ENCODE results near the gene FBXL15.

Gene FBXL15

DNA sequence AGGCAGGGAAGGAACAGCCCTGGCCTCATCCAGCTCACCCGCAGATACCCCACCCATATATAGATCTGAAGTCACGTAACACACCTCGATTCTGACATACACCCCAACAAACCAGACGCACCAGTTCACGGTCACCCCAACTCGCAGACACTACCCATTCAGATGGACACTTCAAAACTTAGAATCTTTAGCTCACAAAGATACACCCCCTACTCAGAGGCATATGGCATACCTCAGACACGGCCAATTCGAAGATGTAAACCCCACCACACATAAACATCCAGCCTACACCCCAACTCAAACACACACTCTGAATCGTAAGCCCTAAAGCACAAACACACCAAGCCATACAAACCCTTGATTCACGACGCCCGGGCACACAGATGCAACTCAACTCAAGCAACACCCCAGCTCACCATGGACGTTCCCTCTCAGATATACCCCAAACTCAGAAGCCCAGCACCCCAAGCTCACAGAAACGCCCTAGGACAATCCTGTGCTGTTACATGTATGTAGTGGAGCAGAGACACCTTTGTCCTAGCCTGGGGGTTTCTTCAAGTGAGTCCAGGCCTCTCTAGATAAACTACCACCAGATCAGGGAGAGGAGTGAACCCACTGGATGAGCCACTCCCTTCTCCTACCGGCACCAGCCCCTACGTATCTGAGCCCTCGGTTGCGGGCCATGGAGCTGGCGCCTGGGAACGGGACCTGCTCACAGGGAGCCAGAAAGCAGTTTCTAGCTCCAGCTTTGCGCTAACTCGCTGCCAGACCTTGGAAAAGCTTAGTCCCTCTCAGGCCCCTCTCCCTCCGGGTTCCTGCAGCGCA, 10.8 kb upstream of the FBXL15 start:
- DNase-seq, result peak in 1 of 56 donors; percentile 59

DNA sequence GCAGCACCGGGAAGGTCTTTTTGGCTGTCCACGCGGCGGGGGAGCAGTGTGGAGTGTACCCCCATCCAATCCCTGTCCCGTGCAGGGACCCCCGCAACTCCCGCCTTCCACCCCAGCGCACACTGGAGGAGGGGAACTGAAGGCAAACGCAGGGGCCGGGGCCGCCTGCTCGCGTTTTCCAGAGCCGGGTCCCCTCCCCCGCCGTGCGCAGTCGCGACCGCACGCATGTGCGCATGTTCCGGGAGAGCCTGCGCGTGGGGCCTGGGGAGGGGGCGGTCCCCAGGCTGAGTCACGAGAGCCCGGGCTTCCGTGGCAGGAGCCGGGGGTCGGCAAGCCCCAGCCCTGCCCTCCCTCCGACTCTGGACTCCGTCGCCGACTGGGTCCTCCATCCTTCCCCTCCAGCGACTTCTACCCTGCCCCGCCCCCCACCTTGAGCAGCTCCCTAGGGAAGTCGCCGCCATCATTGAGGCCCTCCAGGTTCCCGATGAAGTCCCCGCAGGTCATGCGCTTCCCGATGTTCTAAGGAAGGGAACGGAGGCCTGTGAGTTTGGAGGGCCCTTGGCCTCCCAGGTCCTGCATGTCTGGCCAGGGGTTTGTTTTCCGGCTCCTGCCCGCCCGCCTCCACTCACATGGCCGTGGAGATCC, 10.1 kb upstream of the FBXL15 start:
- peak in 39 of 56 donors; percentile 8 to 83 (median 54) for DNase-seq

DNA sequence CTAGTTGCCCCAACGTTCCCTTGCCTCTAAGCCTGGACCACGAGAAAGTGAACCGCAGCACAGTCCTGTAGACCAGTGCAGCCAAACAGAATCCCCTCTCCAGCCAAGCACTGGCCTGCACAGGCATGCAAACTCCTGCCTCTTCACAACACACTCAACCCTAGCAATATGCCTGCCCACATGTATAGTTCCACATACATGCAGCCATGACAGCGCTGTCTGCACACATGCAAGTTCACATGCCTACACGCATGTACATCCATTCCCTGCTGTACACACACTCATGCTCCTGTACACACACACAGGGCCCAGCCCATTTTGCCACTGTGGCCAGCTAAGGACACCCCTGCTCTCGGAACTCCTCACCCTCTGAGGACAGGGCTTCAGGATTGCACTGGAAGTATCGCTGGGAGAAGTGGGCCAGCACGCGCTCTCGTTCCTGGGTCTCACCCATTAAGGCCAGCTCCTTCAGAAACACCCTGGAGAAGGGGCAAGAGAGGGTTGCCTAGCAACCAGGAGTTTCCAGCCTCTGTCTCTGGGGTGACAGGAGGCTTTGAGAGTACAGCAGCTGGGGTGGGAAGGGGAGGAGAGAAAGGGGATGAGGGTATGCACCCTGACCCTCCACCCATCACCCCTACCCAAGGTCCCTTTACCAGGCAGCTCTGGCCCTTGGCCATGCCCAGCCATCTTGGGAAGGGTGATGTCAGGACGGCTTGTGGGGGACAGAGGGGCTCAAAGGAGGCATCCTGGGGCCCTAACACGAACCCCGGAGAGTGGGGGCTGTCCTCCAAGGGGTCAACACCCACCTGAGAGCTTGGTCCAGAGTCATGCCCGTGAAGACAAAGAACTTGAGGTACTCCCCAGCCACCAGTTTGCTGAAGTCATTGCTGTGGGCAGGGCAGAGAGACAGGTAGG, 9.0 kb upstream of the FBXL15 start:
- DNase-seq, result no peak

DNA sequence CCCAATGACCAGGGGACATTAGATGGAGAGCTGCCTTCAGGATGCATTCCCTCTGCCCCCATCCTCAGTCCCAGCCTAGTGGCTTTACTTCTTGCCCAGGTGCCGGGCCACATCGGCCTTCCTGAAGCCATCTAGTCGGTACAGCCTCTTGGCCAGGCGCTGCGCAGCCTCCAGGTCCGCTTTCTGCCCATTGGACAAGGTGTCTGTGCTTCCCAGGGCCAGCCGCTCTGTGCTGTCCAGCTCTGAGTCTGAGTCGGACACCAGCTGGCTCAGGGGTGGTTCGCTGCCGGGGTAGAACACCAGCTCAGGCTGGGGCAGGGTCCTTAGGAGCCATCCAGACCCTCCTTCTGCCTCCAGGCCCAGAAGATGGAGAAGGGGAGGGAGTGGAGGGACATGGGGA, 8.3 kb upstream of the FBXL15 start:
- DNase-seq, result no peak

DNA sequence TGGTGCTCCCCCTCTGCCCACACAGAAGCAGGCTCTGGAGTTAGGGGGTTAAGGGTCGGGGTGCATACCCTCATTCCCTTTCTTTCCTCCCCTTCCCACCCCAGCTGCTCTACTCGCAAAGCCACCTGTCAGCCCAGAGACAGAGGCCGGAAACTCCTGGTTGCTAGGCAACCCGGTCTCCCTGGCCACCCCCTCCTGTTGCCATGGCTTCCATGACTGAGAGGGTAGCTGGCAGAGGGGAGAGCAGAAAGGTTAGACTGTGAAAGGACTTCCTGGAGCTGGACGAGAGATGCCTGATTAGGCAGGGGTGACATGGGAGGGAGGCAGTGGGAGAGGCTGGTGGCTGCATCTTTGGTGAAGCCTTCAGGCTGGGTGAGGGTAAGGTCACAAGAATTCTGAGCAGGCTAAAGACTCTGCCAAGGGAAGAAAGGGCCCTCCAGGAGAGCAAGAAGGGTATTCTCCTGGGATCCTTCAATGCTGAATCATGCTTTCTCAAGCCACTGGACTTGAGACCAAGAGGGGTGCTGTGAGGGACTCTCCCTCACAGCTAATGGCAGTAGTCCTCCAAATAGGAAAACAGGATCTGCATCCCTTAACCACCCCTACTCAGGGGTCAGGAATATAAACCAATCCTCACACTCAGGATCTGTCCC, 7.5 kb upstream of the FBXL15 start:
- peak in 29 of 56 donors; percentile 12 to 72 (median 37) for DNase-seq

DNA sequence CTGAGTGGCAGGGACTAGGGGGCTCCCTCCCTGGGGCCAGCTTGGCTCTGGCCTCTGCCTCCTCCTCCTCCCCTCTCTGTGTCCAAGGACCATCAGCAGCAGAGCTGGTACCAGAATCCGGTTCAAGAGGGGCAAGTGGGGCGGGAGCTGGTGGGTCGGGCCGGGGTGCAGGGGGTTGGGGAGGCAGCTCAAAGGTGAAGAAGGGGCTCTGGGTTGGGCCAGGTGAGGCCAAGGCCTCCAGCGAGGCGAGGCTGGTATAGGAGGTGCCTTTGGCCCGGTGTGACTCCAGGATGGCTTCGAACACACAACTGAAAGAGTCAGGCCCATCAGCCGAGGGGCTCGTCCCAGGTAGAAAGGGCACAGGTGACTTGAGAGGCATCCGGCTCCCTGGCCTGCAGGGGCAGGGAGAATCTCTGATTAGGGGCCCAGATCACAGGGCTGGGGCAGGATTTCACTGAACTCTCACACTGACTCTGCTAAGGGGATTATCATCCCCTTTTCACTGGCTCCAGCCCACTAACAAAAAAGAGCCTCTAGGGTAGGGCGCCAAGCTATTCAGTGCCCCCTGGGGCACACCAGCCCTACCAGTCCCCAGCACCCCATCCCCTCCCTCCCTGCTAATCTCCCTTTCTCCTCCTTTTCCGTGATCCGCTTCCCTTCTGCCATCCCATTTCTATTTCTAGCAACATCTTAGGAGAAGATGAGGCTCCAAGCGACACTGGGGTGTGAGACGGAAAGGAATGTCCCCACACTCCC, 6.7 kb upstream of the FBXL15 start:
- no peak for DNase-seq

DNA sequence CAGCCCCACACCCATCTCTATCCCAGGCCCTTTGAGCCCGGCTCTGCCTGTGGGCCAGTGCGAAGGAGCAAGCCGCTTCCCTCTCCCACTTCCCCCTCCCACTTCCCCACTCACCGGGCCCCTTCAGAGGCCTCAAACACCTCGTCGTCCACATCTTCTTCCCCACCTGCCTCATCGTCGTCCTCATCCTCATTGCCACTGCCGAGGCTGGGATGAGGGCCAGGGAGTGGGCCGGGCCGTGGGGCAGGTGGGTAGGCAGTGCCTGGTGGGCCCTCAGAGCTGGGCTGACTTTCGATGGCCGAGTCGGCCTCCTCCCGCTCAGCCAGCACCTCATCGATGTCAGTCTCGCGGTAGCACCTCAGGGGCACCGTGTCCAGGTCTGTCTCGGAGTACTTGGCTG, 5.9 kb upstream of the FBXL15 start:
- no peak for DNase-seq

DNA sequence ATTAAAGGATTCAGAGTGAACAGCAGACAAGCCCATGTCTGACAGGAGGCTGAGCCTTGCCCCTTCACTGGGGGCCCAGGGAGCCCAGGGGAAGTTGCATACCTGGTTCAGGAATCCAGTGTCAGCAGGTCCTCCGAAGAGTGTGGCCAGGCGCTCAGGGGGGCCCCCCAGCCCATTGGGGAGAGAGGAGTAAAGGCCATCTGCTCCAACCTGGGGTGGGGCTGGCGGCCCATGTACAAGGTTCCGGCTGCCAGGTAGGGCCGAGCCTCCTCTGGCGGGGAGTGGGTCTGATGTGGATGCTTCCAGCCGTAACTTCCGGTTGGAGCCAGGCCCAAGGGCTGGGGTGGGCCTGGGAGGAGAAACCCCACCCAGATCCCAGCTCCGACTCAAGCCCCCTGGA, 4.4 kb upstream of the FBXL15 start:
- no peak for DNase-seq

DNA sequence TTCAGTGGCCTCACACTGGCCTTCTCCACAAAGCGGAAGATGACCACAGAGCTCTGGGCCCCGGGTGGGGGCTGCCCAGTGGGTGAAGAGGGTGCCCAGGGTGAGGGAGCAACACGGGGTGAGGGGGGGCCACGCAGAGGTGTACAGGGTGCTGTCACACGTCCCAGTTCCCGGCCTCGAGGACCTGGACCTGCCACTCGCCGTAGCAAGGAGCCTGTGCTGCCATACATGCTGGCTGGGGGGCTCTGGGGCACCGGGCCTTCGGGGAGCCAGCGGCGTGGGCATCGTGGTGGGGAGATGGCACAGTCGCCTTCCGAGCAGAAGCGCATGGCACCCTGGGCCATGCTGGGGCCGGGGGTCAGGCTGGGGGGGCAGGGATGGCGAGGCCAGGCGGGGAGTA, 3.9 kb upstream of the FBXL15 start:
- no peak for DNase-seq

DNA sequence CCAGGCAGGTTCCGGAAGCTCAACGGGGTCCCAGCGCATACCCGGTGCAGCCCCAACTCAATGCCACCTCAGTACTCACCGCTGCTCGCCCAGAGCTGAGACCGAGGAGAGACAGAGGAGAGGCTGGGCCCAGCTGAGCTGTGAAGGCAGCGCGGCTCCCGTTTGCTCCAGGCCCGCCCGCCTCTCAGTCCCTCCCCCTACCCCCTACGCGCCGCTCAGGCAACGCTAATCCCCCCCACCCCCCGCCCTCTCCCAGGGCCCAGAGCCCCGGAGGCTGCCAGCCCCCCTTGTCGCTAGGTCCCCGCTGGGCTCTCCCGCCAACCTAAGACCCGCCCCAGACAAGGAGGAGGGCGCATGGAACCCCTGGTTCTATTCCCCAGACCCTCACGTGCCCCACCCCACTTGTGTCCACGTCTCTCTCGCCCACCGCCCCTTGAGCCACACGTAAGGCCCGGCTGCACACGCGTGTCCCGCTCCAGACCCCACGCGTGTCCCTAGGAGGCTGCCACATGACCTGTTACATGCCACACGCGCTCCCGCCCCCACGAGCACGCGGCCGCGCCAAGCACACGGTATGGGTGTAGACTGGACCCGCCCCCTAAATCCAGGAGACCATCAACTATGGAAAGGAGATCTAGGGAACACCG, 1.9 kb upstream of the FBXL15 start, which contains the start of gene PSD:
PSD (minus strand) TSS at position 164 of the 647 bp plus-strand sequence. CDS start 1,747 bp downstream, outside the sequence.
- DNase-seq, result peak in 24 of 56 donors; percentile 11 to 66 (median 37)

DNA sequence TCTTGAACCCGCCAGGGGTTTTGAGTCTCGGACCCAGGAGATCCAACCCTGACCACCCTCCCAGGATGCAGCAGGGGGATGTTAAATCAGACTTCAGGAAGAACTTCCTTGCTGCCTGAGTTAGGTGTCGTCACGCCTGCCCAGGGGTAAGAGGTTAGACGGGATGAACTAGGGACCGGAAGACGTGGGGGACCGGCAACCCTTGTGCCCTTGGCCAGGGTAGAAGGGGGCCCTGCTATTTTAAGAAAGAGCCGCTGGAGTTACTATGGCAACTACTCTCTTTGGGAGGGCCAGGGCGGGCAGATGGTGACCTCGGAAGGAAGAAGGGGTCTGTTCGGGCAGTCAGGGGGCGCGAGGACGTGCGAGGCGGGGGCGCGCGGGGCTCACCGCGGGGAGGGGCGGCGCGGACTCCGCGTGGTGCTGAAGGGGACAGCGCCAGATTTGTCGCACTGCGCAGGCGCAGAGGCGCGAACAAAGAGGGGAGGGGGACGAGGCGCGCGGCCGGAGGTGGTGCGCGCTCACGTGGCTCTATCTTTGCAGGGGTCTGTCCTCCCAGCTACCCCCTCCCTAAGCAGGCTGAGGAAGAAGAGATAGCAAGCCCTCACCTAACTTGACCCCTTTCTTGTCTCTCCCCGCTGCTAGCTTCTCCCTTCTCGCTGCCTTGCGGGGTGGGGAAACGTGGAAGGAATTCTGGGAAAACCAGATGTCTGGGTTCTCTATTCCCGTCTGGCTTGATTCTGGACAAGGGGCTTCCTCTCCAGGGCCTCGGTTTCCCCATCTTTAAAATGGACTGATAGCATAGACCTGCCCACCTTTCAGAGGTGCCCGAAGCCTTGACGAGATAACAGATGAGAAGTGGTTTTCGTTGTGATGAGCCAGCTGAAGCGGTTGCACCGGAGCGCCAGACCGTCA, 1.1 kb upstream of the FBXL15 start:
- DNase-seq, result peak in 50 of 56 donors; percentile 19 to 85 (median 62)

DNA sequence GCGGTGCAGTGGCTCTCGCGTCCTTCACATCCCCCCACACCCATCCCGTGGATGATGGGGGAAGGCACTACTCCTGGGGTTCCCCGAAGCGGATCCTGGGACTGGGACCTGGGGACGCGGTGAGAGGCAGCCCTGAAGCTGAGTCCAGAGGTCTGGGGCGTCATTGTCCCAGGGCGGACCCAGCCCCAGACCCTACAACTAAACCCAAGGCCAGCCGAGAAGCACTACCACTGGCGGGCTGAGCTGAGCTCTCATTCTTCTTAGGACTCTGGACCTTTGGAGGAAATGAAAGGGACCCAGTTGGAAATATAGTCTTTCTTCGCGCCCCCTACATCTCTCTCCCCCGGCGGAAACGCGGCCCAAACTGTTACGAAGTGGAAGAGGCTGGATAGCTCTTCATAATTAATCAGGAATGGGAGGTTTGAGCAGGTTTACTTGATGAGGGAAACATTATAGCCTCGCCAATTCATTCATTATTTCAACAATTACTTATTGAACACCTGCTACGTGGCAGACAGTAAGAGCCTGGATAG, 389 bp upstream of the FBXL15 start:
- DNase-seq, result no peak

DNA sequence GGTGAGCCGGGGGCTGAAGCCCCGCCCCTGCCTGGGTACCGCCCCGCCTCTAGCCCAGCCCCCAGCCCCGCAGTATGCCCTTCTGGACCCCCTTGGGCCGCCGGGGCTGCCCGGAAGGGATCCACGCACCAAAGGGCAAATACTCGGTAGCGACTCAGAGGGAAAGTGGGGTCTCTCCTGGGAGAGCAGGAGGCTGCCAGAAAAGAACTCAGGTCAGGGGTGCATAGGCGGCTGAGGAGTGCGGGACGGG, 796 bp downstream of the FBXL15 start:
- DNase-seq, result peak in 2 of 56 donors; percentile 52 to 57

DNA sequence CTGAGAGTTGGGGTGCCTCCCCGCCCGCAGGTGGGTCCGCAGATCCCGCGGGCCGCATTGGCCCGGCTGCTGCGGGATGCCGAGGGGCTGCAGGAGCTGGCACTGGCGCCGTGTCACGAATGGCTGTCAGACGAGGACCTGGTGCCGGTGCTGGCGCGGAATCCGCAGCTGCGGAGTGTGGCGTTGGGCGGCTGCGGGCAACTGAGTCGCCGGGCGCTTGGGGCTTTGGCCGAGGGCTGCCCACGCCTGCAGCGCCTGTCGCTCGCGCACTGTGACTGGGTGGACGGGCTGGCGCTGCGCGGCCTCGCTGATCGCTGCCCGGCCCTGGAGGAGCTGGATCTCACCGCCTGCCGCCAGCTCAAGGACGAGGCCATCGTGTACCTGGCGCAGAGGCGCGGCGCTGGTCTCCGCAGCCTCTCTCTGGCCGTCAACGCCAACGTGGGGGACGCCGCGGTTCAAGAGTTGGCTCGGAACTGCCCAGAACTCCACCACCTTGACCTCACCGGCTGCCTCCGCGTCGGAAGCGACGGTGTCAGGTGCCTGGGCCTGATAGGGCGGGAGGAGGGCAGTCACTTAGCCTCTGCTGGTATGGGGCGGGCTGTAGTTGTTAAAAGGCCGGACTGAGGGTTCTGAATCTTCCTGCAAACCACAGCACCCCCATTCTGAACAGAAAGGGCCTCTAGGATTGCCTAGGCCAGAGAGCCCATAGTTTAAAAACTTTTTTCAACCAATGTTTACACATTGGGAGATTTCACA, 1.3 kb downstream of the FBXL15 start:
- DNase-seq, result peak in 3 of 56 donors; percentile 32 to 45 (median 35)

DNA sequence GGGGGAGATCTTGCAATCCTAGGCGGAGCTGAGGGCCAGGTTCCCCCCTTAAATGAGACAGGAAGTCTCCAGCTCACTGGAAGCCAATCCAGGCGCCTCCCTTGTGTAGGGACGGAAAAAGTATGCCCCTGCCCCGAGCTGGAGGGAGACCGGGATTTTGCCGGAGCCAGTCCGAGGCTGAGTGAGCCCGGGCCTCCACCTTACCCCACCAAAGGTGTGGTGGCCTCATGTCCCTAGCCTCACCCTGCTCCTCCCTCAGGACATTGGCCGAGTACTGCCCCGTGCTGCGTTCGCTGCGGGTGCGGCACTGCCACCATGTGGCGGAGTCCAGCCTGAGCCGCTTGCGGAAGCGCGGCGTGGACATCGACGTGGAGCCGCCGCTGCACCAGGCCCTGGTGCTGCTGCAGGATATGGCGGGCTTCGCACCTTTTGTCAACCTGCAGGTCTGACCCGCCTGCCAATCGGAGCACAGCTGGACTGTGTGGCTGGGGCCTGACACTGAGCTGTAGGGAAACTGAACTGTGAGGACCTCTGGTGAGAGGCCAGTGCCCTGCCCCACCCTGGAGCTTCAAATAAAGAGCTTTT, 2.0 kb downstream of the FBXL15 start:
- peak in 45 of 56 donors; percentile 16 to 72 (median 39) for DNase-seq

DNA sequence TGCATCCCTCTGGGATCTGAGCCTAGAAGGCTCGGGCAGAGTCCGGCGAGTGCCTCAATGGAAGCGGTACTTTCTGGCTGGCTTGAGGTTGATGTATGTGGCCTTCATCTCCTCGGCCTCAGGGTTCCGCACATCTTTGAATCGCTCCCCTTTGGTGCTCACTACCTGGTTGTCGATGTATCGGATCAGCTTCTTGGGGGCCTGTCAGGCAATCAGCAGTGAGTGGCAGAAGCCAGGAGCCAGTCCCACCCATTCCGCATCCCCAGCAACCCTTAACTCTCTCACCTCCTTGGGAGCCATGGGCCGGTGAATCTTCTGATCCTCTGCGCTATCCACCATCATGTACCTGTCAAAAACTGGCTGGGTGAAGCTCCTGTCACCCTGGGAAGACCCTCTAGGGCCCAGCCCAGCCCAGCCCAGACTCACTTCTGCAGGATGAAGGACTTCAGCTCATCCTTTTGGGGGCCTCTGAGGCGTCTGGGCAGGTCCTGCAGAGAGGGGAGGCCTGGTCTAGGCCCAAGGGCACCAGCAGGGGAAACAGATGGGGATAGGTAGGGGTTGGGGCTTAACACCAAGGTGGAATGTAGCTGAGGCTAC, 2.8 kb downstream of the FBXL15 start:
- DNase-seq, result no peak

DNA sequence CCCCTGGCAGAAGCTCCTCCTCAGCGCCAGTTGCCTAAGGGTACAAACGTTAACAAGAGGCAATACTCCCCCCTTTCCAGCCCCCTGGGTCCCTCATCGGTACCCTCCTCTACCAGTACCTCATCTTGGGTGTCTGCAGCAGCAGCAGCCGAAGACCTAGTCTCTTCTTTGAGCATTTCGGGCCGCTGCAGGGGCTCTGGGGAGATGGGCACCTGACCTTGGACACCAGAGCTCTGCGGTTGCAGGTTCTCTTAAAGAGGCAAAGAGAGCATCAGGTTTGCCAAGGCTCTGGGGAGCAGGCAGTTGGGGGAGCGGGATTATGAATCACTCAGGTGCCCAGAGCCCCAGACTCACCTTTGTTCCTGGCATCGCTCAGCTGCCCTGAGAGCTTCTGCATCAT, 3.5 kb downstream of the FBXL15 start:
- DNase-seq, result no peak
